HFF-Myc (cell line): ENCODE results near the gene TFG.

Source experiments
- DNase-seq: peaks from one replicate; pipeline ENCODE4 v3.0.0-alpha.2; 2011; ENCODE audit warnings: low read depth; ENCODE audit errors: extremely low read depth
- H3K4me3 ChIP-seq: replicated peaks from 2 replicates; pipeline ENCODE4 v1.5.1; 2011; ENCODE audit warnings: low read depth, mild to moderate bottlenecking, control low read depth, low read length
- CTCF ChIP-seq: IDR thresholded peaks from 2 replicates; pipeline ENCODE4 v1.5.1; 2012; ENCODE audit warnings: mild to moderate bottlenecking, low read depth, low read length, control low read depth; ENCODE audit errors: missing control alignments

The TFG gene

GRCh38 chr3:100706365-100706764 is 2.9 kb upstream of the TFG start:
- H3K4me3 ChIP-seq: no peak overlapping the region
- no peak for TF ChIP-seq CTCF
- DNase-seq: no peak

GRCh38 chr3:100708644-100708988 is 678 bp upstream of the TFG start:
- H3K4me3 ChIP-seq: peak overlapping the region; percentile 56
- no peak for TF ChIP-seq CTCF
- DNase-seq: no peak

- peak overlapping the region; percentile 56 for H3K4me3 ChIP-seq
- DNase-seq: no peak
- TF ChIP-seq CTCF: no peak
These were observed 557 bp downstream of the TFG start for GRCh38 chr3:100709842-100710260.

- peak; percentile 24 for DNase-seq
These were observed 1.1 kb downstream of the TFG start for GRCh38 chr3:100710261-100710968.

GRCh38 chr3:100715176-100715575 is 5.9 kb downstream of the TFG start:
- DNase-seq: no peak
- TF ChIP-seq CTCF: no peak

More at GRCh38 chr3:100710261-100710968, 1.1 kb downstream of the TFG start:
- TF ChIP-seq CTCF: peak; percentile 23
- H3K4me3 ChIP-seq: peak overlapping the region; percentile 56

GRCh38 chr3:100717063-100717462 is 7.8 kb downstream of the TFG start:
- H3K4me3 ChIP-seq: no peak overlapping the region
- DNase-seq: no peak
- TF ChIP-seq CTCF: no peak

More at GRCh38 chr3:100715176-100715575, 5.9 kb downstream of the TFG start:
- no peak overlapping the region for H3K4me3 ChIP-seq
